Measurements from ENCODE around the gene PLCD3. TPM values are rescaled to one million over a fixed set of nuclear protein-coding genes. Genes with fewer than 3 reads are reported as not detected.

The PLCD3 gene
- total and polyA plus RNA-seq, 2 of the 13 experiments (the other 11 are each of a cell fraction or from before 2014, with no cell fraction given) = 11.3 to 39.1 TPM

GRCh38 chr17:45060797-45061605 is 71.3 kb downstream of the PLCD3 start, which contains the start of gene NMT1 (continued):
- TF ChIP-seq ZNF431 (CRISPR knock-in tag; IDR thresholded peaks at IDR 0.05; ENCODE audit: borderline replicate concordance, low read depth) (no peak; the same call in 1 of the 2 replicates), MLX (CRISPR knock-in tag; IDR thresholded peaks at IDR 0.05) (peak; percentile 33), ZNF589 (CRISPR knock-in tag; conservative IDR thresholded peaks at IDR 0.05) (no peak), PCBP2 (optimal IDR thresholded peaks at IDR 0.05; ENCODE audit: low read depth, low read length, poor library complexity, severe bottlenecking) (no peak), ZXDC (CRISPR knock-in tag; IDR thresholded peaks at IDR 0.05) (peak; percentile 10; the same call in 1 of the 2 replicates), NFKBIZ (CRISPR knock-in tag; IDR thresholded peaks at IDR 0.05) (0 out of 2 replicates have a peak, but pooled peaks have one; percentile 46), TGIF2 (CRISPR knock-in tag; IDR thresholded peaks at IDR 0.05) (peak; percentile 67; the same call in 1 of the 2 replicates), GPN1 (CRISPR knock-in tag; IDR thresholded peaks at IDR 0.05; ENCODE audit: borderline replicate concordance) (0 out of 2 replicates have a peak, but pooled peaks have one; percentile 56), MIER3 (CRISPR knock-in tag; IDR thresholded peaks at IDR 0.05; ENCODE audit: borderline replicate concordance) (peak; percentile 81), ZFP36L1 (CRISPR knock-in tag; IDR thresholded peaks at IDR 0.05) (peak; percentile 95), GATAD1 (CRISPR knock-in tag; IDR thresholded peaks at IDR 0.05) (peak; percentile 99), KAT2B (IDR thresholded peaks at IDR 0.05; ENCODE audit: borderline replicate concordance, low read depth, low read length) (no peak), TBP (CRISPR knock-in tag; IDR thresholded peaks at IDR 0.05) (peak; percentile 14; the same call in 1 of the 2 replicates), KLF15 (CRISPR knock-in tag; IDR thresholded peaks at IDR 0.05; ENCODE audit: borderline replicate concordance) (no peak; the same call in 1 of the 2 replicates), HOXA9 (CRISPR knock-in tag; IDR thresholded peaks at IDR 0.05; ENCODE audit: borderline replicate concordance) (no peak), ZMYM2 (CRISPR knock-in tag; IDR thresholded peaks at IDR 0.05) (no peak), GATA4 (IDR thresholded peaks at IDR 0.05; ENCODE audit: borderline replicate concordance, low read depth) (peak; percentile 28; the same call in 1 of the 2 replicates), CEBPG (CRISPR knock-in tag; IDR thresholded peaks at IDR 0.05) (peak; percentile 83)
- TF ChIP-seq, protein P1, sequence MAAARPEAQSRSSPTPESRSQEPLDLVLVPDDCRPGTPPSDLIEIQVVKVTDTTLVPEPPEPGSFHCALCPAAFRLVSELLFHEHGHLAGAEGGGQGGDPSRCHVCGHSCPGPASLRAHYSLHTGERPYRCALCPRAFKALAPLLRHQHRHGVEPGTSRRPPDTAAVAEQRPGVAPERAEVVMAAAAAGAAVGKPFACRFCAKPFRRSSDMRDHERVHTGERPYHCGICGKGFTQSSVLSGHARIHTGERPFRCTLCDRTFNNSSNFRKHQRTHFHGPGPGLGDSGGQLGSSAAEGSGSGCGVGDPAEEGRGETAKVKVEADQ (CRISPR knock-in tag; IDR thresholded peaks at IDR 0.05; ENCODE audit: borderline replicate concordance) = peak; percentile 67; the same call in 1 of the 2 replicates
- TF ChIP-seq, protein P2, sequence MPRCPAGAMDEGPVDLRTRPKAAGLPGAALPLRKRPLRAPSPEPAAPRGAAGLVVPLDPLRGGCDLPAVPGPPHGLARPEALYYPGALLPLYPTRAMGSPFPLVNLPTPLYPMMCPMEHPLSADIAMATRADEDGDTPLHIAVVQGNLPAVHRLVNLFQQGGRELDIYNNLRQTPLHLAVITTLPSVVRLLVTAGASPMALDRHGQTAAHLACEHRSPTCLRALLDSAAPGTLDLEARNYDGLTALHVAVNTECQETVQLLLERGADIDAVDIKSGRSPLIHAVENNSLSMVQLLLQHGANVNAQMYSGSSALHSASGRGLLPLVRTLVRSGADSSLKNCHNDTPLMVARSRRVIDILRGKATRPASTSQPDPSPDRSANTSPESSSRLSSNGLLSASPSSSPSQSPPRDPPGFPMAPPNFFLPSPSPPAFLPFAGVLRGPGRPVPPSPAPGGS (CRISPR knock-in tag; IDR thresholded peaks at IDR 0.05) = peak; percentile 15; the same call in 1 of the 2 replicates
- TF ChIP-seq, protein P3, sequence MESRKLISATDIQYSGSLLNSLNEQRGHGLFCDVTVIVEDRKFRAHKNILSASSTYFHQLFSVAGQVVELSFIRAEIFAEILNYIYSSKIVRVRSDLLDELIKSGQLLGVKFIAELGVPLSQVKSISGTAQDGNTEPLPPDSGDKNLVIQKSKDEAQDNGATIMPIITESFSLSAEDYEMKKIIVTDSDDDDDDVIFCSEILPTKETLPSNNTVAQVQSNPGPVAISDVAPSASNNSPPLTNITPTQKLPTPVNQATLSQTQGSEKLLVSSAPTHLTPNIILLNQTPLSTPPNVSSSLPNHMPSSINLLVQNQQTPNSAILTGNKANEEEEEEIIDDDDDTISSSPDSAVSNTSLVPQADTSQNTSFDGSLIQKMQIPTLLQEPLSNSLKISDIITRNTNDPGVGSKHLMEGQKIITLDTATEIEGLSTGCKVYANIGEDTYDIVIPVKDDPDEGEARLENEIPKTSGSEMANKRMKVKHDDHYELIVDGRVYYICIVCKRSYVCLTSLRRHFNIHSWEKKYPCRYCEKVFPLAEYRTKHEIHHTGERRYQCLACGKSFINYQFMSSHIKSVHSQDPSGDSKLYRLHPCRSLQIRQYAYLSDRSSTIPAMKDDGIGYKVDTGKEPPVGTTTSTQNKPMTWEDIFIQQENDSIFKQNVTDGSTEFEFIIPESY (CRISPR knock-in tag; IDR thresholded peaks at IDR 0.05) = peak; percentile 6; the same call in 1 of the 2 replicates
